Astrocyte (in vitro differentiated cells and primary cell): ENCODE data around the gene CMTR1.

Experiments
- CTCF ChIP-seq: IDR thresholded peaks from 2 replicates; pipeline ENCODE4 v1.5.1; 2011; ENCODE audit warnings: low read depth, mild to moderate bottlenecking, inconsistent platforms, low read length, moderate library complexity; ENCODE audit not compliant: insufficient read depth
- EZH2 ChIP-seq: IDR thresholded peaks from 2 replicates; pipeline ENCODE4 v1.6.1; 2012; ENCODE audit warnings: mild to moderate bottlenecking, low read length, inconsistent platforms; ENCODE audit not compliant: insufficient read depth

- no peak for TF ChIP-seq CTCF
- no peak for TF ChIP-seq EZH2
Measured at GRCh38 chr6:37487591-37488380, 54.8 kb downstream of the CMTR1 start.
